Osteocyte (in vitro differentiated cells): ENCODE results near the gene PLD4. TPM values are rescaled to one million over a fixed set of nuclear protein-coding genes. Genes with fewer than 3 reads are reported as not detected.
A peak's percentile ranks its signal among the peaks of the same experiment; 100 is the strongest.
"Not testable (repeated sequence)": the region's sequence is repeated elsewhere in the genome, so short reads cannot be mapped to it uniquely, and the experiment has no call there.

Experiments
- DNase-seq: peaks from one replicate; pipeline ENCODE4 v3.0.0; 2021; ENCODE audit warnings: mixed read lengths; ENCODE audit not compliant: unreplicated experiment; ENCODE audit errors: extremely low spot score
- H3K27ac Mint-ChIP-seq: one replicate; pipeline ENCODE4 v1.8.0; 2021; ENCODE audit warnings: mild to moderate bottlenecking, mixed read lengths; ENCODE audit not compliant: unreplicated experiment
- H3K27me3 Mint-ChIP-seq: one replicate; pipeline ENCODE4 v1.8.0; 2021; ENCODE audit warnings: mixed read lengths; ENCODE audit not compliant: unreplicated experiment
- H3K36me3 Mint-ChIP-seq: one replicate; pipeline ENCODE4 v1.8.0; 2021; ENCODE audit warnings: mixed read lengths; ENCODE audit not compliant: unreplicated experiment
- H3K4me1 Mint-ChIP-seq: one replicate; pipeline ENCODE4 v1.8.0; 2021; ENCODE audit warnings: mixed read lengths; ENCODE audit not compliant: unreplicated experiment
- H3K4me3 Mint-ChIP-seq: one replicate; pipeline ENCODE4 v1.8.0; 2021; ENCODE audit warnings: mild to moderate bottlenecking, moderate library complexity, mixed read lengths; ENCODE audit not compliant: unreplicated experiment
- H3K9me3 Mint-ChIP-seq: one replicate; pipeline ENCODE4 v1.8.0; 2021; ENCODE audit warnings: mixed read lengths; ENCODE audit not compliant: unreplicated experiment
- CTCF ChIP-seq: fragments of 200-600 bp; sonication (generic); IDR thresholded peaks from 2 replicates; pipeline ENCODE4 v1.5.0; 2021; ENCODE audit warnings: antibody characterized with exemption, mild to moderate bottlenecking, moderate library complexity
- total RNA-seq: library from RNA; stranded (reverse); gene quantifications from 2 replicates; pipeline ENCODE4 v1.2.1, GENCODE V29; 2021

The PLD4 gene
- total RNA-seq, 1 donor from 2014 or later, result 0.05 TPM

- Mint-ChIP-seq H3K36me3 (no peaks in the 10 kb centered on the region), H3K27ac (no peak overlapping the region), H3K9me3 (peaks cover 22% of the 10 kb centered on the region), H3K4me1 (no peaks in the 10 kb centered on the region), H3K27me3 (peaks cover 41% of the 10 kb centered on the region), H3K4me3 (no peak overlapping the region)
- no peak for DNase-seq
- no peak for TF ChIP-seq CTCF
Measured at GRCh38 chr14:104908303-104908702, 16.4 kb upstream of the PLD4 start.

GRCh38 chr14:104912053-104912452 is 12.6 kb upstream of the PLD4 start:
- Mint-ChIP-seq H3K27me3 (peaks cover 61% of the 10 kb centered on the region), H3K4me1 (no peaks in the 10 kb centered on the region), H3K4me3 (no peak overlapping the region), H3K27ac (no peak overlapping the region), H3K9me3 (peaks cover 15% of the 10 kb centered on the region), H3K36me3 (no peaks in the 10 kb centered on the region)
- TF ChIP-seq CTCF, result no peak
- DNase-seq, result no peak

GRCh38 chr14:104913435-104913834 is 11.2 kb upstream of the PLD4 start:
- Mint-ChIP-seq H3K9me3 (peaks cover 9% of the 10 kb centered on the region), H3K27me3 (peaks cover 51% of the 10 kb centered on the region), H3K36me3 (no peaks in the 10 kb centered on the region), H3K27ac (no peak overlapping the region), H3K4me3 (no peak overlapping the region), H3K4me1 (no peaks in the 10 kb centered on the region)
- DNase-seq, result no peak
- no peak for TF ChIP-seq CTCF

GRCh38 chr14:104917116-104917515 is 7.6 kb upstream of the PLD4 start:
- H3K4me3 Mint-ChIP-seq, result no peak overlapping the region
- H3K36me3 Mint-ChIP-seq, result no peaks in the 10 kb centered on the region
- no peak for TF ChIP-seq CTCF
- H3K9me3 Mint-ChIP-seq, result peaks cover under 1% of the 10 kb centered on the region
- peaks cover 2% of the 10 kb centered on the region for H3K4me1 Mint-ChIP-seq
- H3K27me3 Mint-ChIP-seq, result peaks cover 41% of the 10 kb centered on the region
- peak; percentile 30 for DNase-seq
- no peak overlapping the region for H3K27ac Mint-ChIP-seq

GRCh38 chr14:104917993-104918392 is 6.7 kb upstream of the PLD4 start:
- H3K4me1 Mint-ChIP-seq, result peaks cover 2% of the 10 kb centered on the region
- H3K9me3 Mint-ChIP-seq, result no peaks in the 10 kb centered on the region
- H3K4me3 Mint-ChIP-seq, result no peak overlapping the region
- no peak for TF ChIP-seq CTCF
- H3K27me3 Mint-ChIP-seq, result peaks cover 41% of the 10 kb centered on the region
- no peak overlapping the region for H3K27ac Mint-ChIP-seq
- H3K36me3 Mint-ChIP-seq, result no peaks in the 10 kb centered on the region
- DNase-seq, result no peak

GRCh38 chr14:104919152-104919992 is 5.3 kb upstream of the PLD4 start:
- peak; percentile 10 for DNase-seq
- H3K36me3 Mint-ChIP-seq, H3K4me3 Mint-ChIP-seq: not testable (repeated sequence)

More at GRCh38 chr14:104919152-104919992, 5.3 kb upstream of the PLD4 start:
- not testable (repeated sequence) for H3K9me3 Mint-ChIP-seq, H3K27ac Mint-ChIP-seq, H3K4me1 Mint-ChIP-seq
- peaks cover 27% of the 10 kb centered on the region for H3K27me3 Mint-ChIP-seq
